ENCODE measurements around the gene ATF1. TPM values are rescaled to one million over a fixed set of nuclear protein-coding genes. Genes with fewer than 3 reads are reported as not detected.
"Not testable (repeated sequence)": the region's sequence is repeated elsewhere in the genome, so short reads cannot be mapped to it uniquely, and the experiment has no call there.

Gene ATF1
- total and polyA plus RNA-seq, 2 experiments from 2014 or later: 24.7 to 35.5 TPM

- H3K27ac ChIP-seq: no peak overlapping the region
- WGBS (ENCODE audit: low lambda C conversion rate, missing lambda C conversion rate): 94% methylated on average over 4 of the region's 4 CpGs
- DNase-seq (ENCODE audit: low spot score): no peak
- TF ChIP-seq CTCF (IDR thresholded peaks at IDR 0.05; ENCODE audit: poor library complexity): no peak
- no peak for TF ChIP-seq EZH2 (IDR thresholded peaks at IDR 0.05; ENCODE audit: borderline replicate concordance)
- TF ChIP-seq EZH2phosphoT487 (IDR thresholded peaks at IDR 0.05; ENCODE audit: low read depth, severe bottlenecking, unreplicated experiment): no peak
- H3K4me3 ChIP-seq: no peak overlapping the region
- H3K9me2 ChIP-seq (replicated peaks; ENCODE audit: insufficient read depth): no peaks in the 10 kb centered on the region
- H3K27me3 ChIP-seq: no peaks in the 10 kb centered on the region
- no peak overlapping the region for H2AFZ ChIP-seq
- no peaks in the 10 kb centered on the region for H3K36me3 ChIP-seq (replicated peaks; ENCODE audit: insufficient read depth, low read depth)
- H3K4me1 ChIP-seq (ENCODE audit: insufficient read depth): no peaks in the 10 kb centered on the region
- no peaks in the 10 kb centered on the region for H3K79me2 ChIP-seq
- H4K20me1 ChIP-seq (ENCODE audit: insufficient read depth, poor library complexity, severe bottlenecking): no peaks in the 10 kb centered on the region
- H3K4me2 ChIP-seq: no peak overlapping the region
- H3K9me3 ChIP-seq (ENCODE audit: low read depth): no peaks in the 10 kb centered on the region
Measured at GRCh38 chr12:50806176-50806575, 42.3 kb downstream of the ATF1 start.

- WGBS (ENCODE audit: low lambda C conversion rate, missing lambda C conversion rate): 96% methylated on average over 4 of the region's 4 CpGs
- H3K9me2 ChIP-seq (replicated peaks; ENCODE audit: insufficient read depth); H3K36me3 ChIP-seq (replicated peaks; ENCODE audit: insufficient read depth, low read depth); H4K20me1 ChIP-seq (ENCODE audit: insufficient read depth, poor library complexity, severe bottlenecking); DNase-seq (ENCODE audit: low spot score); H3K27me3 ChIP-seq; H2AFZ ChIP-seq; H3K4me3 ChIP-seq; H3K9me3 ChIP-seq (ENCODE audit: low read depth); H3K27ac ChIP-seq; H3K4me1 ChIP-seq (ENCODE audit: insufficient read depth); H3K79me2 ChIP-seq; H3K4me2 ChIP-seq: not testable (repeated sequence)
Measured at GRCh38 chr12:50809131-50809530, 45.2 kb downstream of the ATF1 start.

- not testable (repeated sequence) for H3K79me2 ChIP-seq; H3K4me1 ChIP-seq (ENCODE audit: insufficient read depth); H3K27me3 ChIP-seq; H3K36me3 ChIP-seq (replicated peaks; ENCODE audit: insufficient read depth, low read depth); H3K9me2 ChIP-seq (replicated peaks; ENCODE audit: insufficient read depth); H3K9me3 ChIP-seq (ENCODE audit: low read depth); H3K4me3 ChIP-seq; H2AFZ ChIP-seq; H4K20me1 ChIP-seq (ENCODE audit: insufficient read depth, poor library complexity, severe bottlenecking); H3K4me2 ChIP-seq; DNase-seq (ENCODE audit: low spot score); H3K27ac ChIP-seq
- 95% methylated on average over 7 of the region's 7 CpGs for WGBS (ENCODE audit: low lambda C conversion rate, missing lambda C conversion rate)
Measured at GRCh38 chr12:50814921-50815320, 51.0 kb downstream of the ATF1 start.

- Histone ChIP-seq H3K79me2 (no peaks in the 10 kb centered on the region), H3K4me3 (no peak overlapping the region), H2AFZ (no peak overlapping the region), H3K36me3 (replicated peaks; ENCODE audit: insufficient read depth, low read depth) (peaks cover 4% of the 10 kb centered on the region), H4K20me1 (ENCODE audit: insufficient read depth, poor library complexity, severe bottlenecking) (no peaks in the 10 kb centered on the region), H3K4me1 (ENCODE audit: insufficient read depth) (no peaks in the 10 kb centered on the region), H3K27ac (no peak overlapping the region), H3K9me3 (ENCODE audit: low read depth) (no peaks in the 10 kb centered on the region), H3K9me2 (replicated peaks; ENCODE audit: insufficient read depth) (no peaks in the 10 kb centered on the region), H3K27me3 (no peaks in the 10 kb centered on the region), H3K4me2 (no peak overlapping the region)
- TF ChIP-seq EZH2 (IDR thresholded peaks at IDR 0.05; ENCODE audit: borderline replicate concordance) (no peak), CTCF (IDR thresholded peaks at IDR 0.05; ENCODE audit: poor library complexity) (no peak)
- DNase-seq (ENCODE audit: low spot score): no peak
Measured at GRCh38 chr12:50820177-50820576, 56.3 kb downstream of the ATF1 start.

GRCh38 chr12:50822082-50822481, 58.2 kb downstream of the ATF1 start:
- no peak overlapping the region for H3K27ac ChIP-seq
- H3K79me2 ChIP-seq: no peaks in the 10 kb centered on the region
- no peaks in the 10 kb centered on the region for H3K9me2 ChIP-seq (replicated peaks; ENCODE audit: insufficient read depth)
- H3K27me3 ChIP-seq: no peaks in the 10 kb centered on the region
- H4K20me1 ChIP-seq (ENCODE audit: insufficient read depth, poor library complexity, severe bottlenecking): no peaks in the 10 kb centered on the region
- H3K36me3 ChIP-seq (replicated peaks; ENCODE audit: insufficient read depth, low read depth): peaks cover under 1% of the 10 kb centered on the region
- H3K4me3 ChIP-seq: no peak overlapping the region
- H2AFZ ChIP-seq: no peak overlapping the region
- no peaks in the 10 kb centered on the region for H3K9me3 ChIP-seq (ENCODE audit: low read depth)
- TF ChIP-seq CTCF (IDR thresholded peaks at IDR 0.05; ENCODE audit: poor library complexity) (no peak), EZH2phosphoT487 (IDR thresholded peaks at IDR 0.05; ENCODE audit: low read depth, severe bottlenecking, unreplicated experiment) (no peak), EZH2 (IDR thresholded peaks at IDR 0.05; ENCODE audit: borderline replicate concordance) (no peak)
- no peak overlapping the region for H3K4me2 ChIP-seq
- peaks cover 9% of the 10 kb centered on the region for H3K4me1 ChIP-seq (ENCODE audit: insufficient read depth)
- no peak for DNase-seq (ENCODE audit: low spot score)
- 95% methylated on average over 1 of the region's 1 CpG for WGBS (ENCODE audit: low lambda C conversion rate, missing lambda C conversion rate)

- not testable (repeated sequence) for H3K4me3 ChIP-seq; H4K20me1 ChIP-seq (ENCODE audit: insufficient read depth, poor library complexity, severe bottlenecking); H3K9me2 ChIP-seq (replicated peaks; ENCODE audit: insufficient read depth); H3K4me1 ChIP-seq (ENCODE audit: insufficient read depth); H3K9me3 ChIP-seq (ENCODE audit: low read depth); H3K27me3 ChIP-seq; H3K4me2 ChIP-seq; H3K79me2 ChIP-seq; DNase-seq (ENCODE audit: low spot score); H3K27ac ChIP-seq; H3K36me3 ChIP-seq (replicated peaks; ENCODE audit: insufficient read depth, low read depth); H2AFZ ChIP-seq
- 96% methylated on average over 11 of the region's 11 CpGs for WGBS (ENCODE audit: low lambda C conversion rate, missing lambda C conversion rate)
Measured at GRCh38 chr12:50823724-50824123, 59.8 kb downstream of the ATF1 start.
